ENCODE results near the gene CIDEA. TPM values are rescaled to one million over a fixed set of nuclear protein-coding genes. Genes with fewer than 3 reads are reported as not detected.
A peak's percentile ranks its signal among the peaks of the same experiment; 100 is the strongest.

The CIDEA gene
- total and polyA plus RNA-seq, 7 donors = 0.38 to 2.7 (median 0.72) TPM; not detected in 3

DNA sequence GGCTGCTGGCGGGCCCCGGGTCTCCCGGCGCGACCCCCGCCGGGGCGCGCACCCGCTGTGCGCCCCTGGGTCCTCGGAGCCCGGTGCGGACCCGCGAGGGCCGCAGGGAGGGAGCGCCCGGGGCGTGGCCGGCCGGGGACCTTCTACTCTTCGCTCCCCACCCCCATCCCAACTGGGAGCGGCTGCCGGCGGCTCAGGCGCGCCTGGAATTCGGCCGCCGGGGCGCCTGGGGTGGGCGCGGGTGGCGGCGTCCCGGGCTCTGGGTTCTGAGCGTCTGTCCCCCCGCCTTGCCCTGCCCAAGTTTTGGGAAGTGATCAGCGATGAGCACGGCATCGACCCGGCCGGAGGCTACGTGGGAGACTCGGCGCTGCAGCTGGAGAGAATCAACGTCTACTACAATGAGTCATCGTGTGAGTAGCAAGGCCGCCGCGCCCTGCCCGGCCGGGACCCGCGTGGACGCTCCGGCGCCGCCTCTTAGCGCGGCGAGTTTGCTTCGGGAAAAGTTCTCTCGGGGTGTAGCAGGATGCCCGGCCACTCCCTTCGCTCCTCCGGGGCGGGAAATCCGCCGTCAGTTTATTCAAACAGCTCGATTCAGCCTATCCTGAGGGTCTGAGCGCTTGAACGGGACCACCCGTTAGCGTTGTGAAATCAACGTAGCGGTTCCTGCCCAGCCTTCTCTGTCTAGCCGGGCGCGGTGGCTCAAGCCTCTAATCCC lies 54.4 kb downstream of the CIDEA start:
- H3K27ac ChIP-seq = peak overlapping the region; percentile 86
- H3K4me1 ChIP-seq = no peaks in the 10 kb centered on the region
- peaks cover 7% of the 10 kb centered on the region for H3K9me3 ChIP-seq
- peak; percentile 87 to 91 for DNase-seq
- intact Hi-C loops (cut with DNase I) = no loop called here
- H3K36me3 ChIP-seq (ENCODE audit: insufficient read depth in 1 of 2, low read depth in 1 of 2) = peaks cover 0 to 13% of the 10 kb centered on the region in 2 donors
- WGBS, 3 donors = 0 to 1% (median 1%) methylated on average over 58 to 81 of the region's 81 CpGs
- TF ChIP-seq, protein P1, sequence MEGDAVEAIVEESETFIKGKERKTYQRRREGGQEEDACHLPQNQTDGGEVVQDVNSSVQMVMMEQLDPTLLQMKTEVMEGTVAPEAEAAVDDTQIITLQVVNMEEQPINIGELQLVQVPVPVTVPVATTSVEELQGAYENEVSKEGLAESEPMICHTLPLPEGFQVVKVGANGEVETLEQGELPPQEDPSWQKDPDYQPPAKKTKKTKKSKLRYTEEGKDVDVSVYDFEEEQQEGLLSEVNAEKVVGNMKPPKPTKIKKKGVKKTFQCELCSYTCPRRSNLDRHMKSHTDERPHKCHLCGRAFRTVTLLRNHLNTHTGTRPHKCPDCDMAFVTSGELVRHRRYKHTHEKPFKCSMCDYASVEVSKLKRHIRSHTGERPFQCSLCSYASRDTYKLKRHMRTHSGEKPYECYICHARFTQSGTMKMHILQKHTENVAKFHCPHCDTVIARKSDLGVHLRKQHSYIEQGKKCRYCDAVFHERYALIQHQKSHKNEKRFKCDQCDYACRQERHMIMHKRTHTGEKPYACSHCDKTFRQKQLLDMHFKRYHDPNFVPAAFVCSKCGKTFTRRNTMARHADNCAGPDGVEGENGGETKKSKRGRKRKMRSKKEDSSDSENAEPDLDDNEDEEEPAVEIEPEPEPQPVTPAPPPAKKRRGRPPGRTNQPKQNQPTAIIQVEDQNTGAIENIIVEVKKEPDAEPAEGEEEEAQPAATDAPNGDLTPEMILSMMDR (IDR thresholded peaks at IDR 0.05) = no peak
- H3K27me3 ChIP-seq (ENCODE audit: insufficient read depth in 3 of 3, low read length in 2 of 3) = peaks cover 0 to 41% (median 5%) of the 10 kb centered on the region in 3 donors
- peak; percentile 81 to 89 (median 86) for ATAC-seq
- peak overlapping the region; percentile 73 for H3K4me3 ChIP-seq

DNA sequence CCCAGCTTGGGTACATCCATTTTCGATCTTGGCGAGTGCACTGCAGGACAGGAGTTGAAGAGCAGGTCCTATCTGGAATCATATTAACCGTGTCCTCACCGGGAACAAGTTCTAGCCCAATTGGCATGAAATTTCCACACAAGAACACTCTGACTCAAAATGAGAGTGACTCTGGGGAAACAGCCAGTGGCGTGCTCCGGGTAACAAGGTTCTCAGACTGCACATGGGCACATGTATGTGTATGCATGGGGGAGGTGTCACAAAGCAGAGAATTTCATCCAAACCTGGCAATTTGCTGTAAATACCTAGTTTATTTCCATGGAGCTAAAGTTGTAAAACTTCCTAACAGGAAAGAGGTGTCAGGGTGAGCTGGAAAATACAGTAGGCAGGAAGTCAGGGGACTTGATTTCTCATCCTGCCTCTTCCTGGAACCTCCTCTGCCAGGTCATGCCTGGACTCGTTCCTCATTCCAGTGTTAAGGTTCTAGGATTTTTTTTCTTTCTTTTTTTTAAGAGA lies 55.6 kb downstream of the CIDEA start:
- peaks cover 0 to 41% (median 5%) of the 10 kb centered on the region in 3 donors for H3K27me3 ChIP-seq (ENCODE audit: insufficient read depth in 3 of 3, low read length in 2 of 3)
- ATAC-seq (no peak), DNase-seq (no peak)
- H3K27ac ChIP-seq = no peak overlapping the region
- 36 to 53% (median 53%) methylated on average over 7 of the region's 7 CpGs for WGBS, 3 donors
- H3K36me3 ChIP-seq (ENCODE audit: insufficient read depth in 1 of 2, low read depth in 1 of 2) = peaks cover 0 to 20% of the 10 kb centered on the region in 2 donors
- H3K4me1 ChIP-seq = no peaks in the 10 kb centered on the region
- peak overlapping the region; percentile 73 for H3K4me3 ChIP-seq
- peaks cover 7% of the 10 kb centered on the region for H3K9me3 ChIP-seq
- TF ChIP-seq, protein P1 (IDR thresholded peaks at IDR 0.05) = no peak
- intact Hi-C loops (cut with DNase I) = no loop called here

DNA sequence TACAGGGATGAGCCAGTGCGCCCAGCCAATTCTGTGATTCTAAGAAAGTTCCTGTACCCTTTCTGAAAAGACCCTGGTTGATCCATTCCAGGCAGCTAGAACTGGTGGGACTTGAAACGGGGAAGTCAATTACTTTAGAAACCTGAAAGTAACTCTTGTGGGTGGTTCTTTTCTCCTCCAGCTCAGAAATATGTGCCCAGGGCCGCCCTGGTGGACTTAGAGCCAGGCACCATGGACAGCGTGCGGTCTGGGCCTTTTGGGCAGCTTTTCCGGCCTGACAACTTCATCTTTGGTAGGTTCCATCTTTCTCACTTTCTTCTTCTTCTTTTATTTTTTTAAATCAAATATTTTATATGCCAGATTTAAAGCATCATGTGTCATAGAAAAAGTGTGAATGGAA lies 56.6 kb downstream of the CIDEA start:
- H3K27ac ChIP-seq = no peak overlapping the region
- H3K36me3 ChIP-seq (ENCODE audit: insufficient read depth in 1 of 2, low read depth in 1 of 2) = peaks cover 0 to 20% of the 10 kb centered on the region in 2 donors
- no peak overlapping the region for H3K4me3 ChIP-seq
- TF ChIP-seq, protein P1 (IDR thresholded peaks at IDR 0.05) = no peak
- ATAC-seq = no peak
- H3K4me1 ChIP-seq = peaks cover 3% of the 10 kb centered on the region
- intact Hi-C loops (cut with DNase I) = no loop called here
- H3K27me3 ChIP-seq (ENCODE audit: insufficient read depth in 3 of 3, low read length in 2 of 3) = peaks cover 0 to 33% (median 5%) of the 10 kb centered on the region in 3 donors
- H3K9me3 ChIP-seq = peaks cover 7% of the 10 kb centered on the region
- peak in 1 of 2 donors; percentile 23 for DNase-seq
- 96 to 99% (median 96%) methylated on average over 6 of the region's 6 CpGs for WGBS, 3 donors

DNA sequence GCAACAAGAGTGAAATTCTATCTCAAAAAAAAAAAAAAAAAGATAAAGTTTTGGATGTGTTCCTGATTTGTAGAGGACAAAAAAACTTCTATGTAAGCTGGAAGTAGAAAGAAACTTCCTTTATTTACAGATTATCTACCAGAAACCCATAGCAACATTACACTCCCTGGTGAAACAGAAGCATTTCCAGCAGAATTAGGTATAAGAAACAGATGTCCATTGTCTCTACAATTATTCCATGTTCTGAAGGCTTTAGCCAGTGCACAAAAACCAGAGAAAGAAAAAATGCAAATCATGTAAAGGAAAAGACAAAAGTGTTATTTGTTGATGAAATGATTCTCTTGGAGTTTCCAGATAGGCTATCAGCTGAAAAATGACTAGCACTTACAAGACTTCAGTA lies 58.8 kb downstream of the CIDEA start:
- intact Hi-C loops (cut with DNase I) = no loop called here
- H3K27ac ChIP-seq = no peak overlapping the region
- peaks cover 3% of the 10 kb centered on the region for H3K4me1 ChIP-seq
- no peak overlapping the region for H3K4me3 ChIP-seq
- peaks cover 7% of the 10 kb centered on the region for H3K9me3 ChIP-seq
- ATAC-seq (no peak), DNase-seq (no peak)
- peaks cover 0 to 13% (median 0%) of the 10 kb centered on the region in 3 donors for H3K27me3 ChIP-seq (ENCODE audit: insufficient read depth in 3 of 3, low read length in 2 of 3)
- TF ChIP-seq, protein P1 (IDR thresholded peaks at IDR 0.05) = no peak
- peaks cover 0 to 20% of the 10 kb centered on the region in 2 donors for H3K36me3 ChIP-seq (ENCODE audit: insufficient read depth in 1 of 2, low read depth in 1 of 2)

Data from psoas muscle (tissue), 8 donors.